Mucosa of stomach (tissue), 1 donor: ENCODE measurements around the gene MYBPH.

Experiments
- H3K27me3 ChIP-seq: one replicate; pipeline ENCODE4 v1.7.0; 2013; ENCODE audit warnings: mild to moderate bottlenecking, low read length; ENCODE audit not compliant: control insufficient read depth, insufficient read depth
- H3K36me3 ChIP-seq: one replicate; pipeline ENCODE4 v1.7.0; 2013; ENCODE audit warnings: low read length; ENCODE audit not compliant: control insufficient read depth, insufficient read depth
- H3K4me1 ChIP-seq: one replicate; pipeline ENCODE4 v1.7.0; 2013; ENCODE audit warnings: mild to moderate bottlenecking, low read length; ENCODE audit not compliant: control insufficient read depth, insufficient read depth
- H3K4me3 ChIP-seq: one replicate; pipeline ENCODE4 v1.7.0; 2013; ENCODE audit warnings: low read length
- H3K9ac ChIP-seq: one replicate; pipeline ENCODE4 v1.7.0; 2013; ENCODE audit warnings: mild to moderate bottlenecking, low read length, moderate library complexity
- H3K9me3 ChIP-seq: one replicate; pipeline ENCODE4 v1.7.0; 2013; ENCODE audit warnings: mild to moderate bottlenecking, low read length, moderate library complexity; ENCODE audit not compliant: control insufficient read depth
- donor health status: Pancreatic carcinoma.

MYBPH gene

GRCh38 chr1:203184467-203184866, 8.8 kb upstream of the MYBPH start:
- H3K4me3 ChIP-seq = no peak overlapping the region
- no peaks in the 10 kb centered on the region for H3K4me1 ChIP-seq
- no peak overlapping the region for H3K9ac ChIP-seq
- no peaks in the 10 kb centered on the region for H3K9me3 ChIP-seq
- no peaks in the 10 kb centered on the region for H3K36me3 ChIP-seq
- no peaks in the 10 kb centered on the region for H3K27me3 ChIP-seq

GRCh38 chr1:203183828-203184227, 8.2 kb upstream of the MYBPH start:
- H3K36me3 ChIP-seq = no peaks in the 10 kb centered on the region

GRCh38 chr1:203182387-203182953, 6.8 kb upstream of the MYBPH start:
- Histone ChIP-seq H3K9me3 (no peaks in the 10 kb centered on the region), H3K4me3 (no peak overlapping the region), H3K4me1 (no peaks in the 10 kb centered on the region)

More at GRCh38 chr1:203183828-203184227, 8.2 kb upstream of the MYBPH start:
- no peak overlapping the region for H3K9ac ChIP-seq
- H3K9me3 ChIP-seq = no peaks in the 10 kb centered on the region
- H3K27me3 ChIP-seq = no peaks in the 10 kb centered on the region
- H3K4me1 ChIP-seq = no peaks in the 10 kb centered on the region
- H3K4me3 ChIP-seq = no peak overlapping the region

GRCh38 chr1:203181586-203182386, 6.2 kb upstream of the MYBPH start:
- no peaks in the 10 kb centered on the region for H3K9me3 ChIP-seq
- no peaks in the 10 kb centered on the region for H3K36me3 ChIP-seq
- no peak overlapping the region for H3K4me3 ChIP-seq
- no peak overlapping the region for H3K9ac ChIP-seq
- H3K27me3 ChIP-seq = peaks cover 4% of the 10 kb centered on the region
- no peaks in the 10 kb centered on the region for H3K4me1 ChIP-seq

More at GRCh38 chr1:203182387-203182953, 6.8 kb upstream of the MYBPH start:
- Histone ChIP-seq H3K27me3 (peaks cover under 1% of the 10 kb centered on the region), H3K9ac (no peak overlapping the region), H3K36me3 (no peaks in the 10 kb centered on the region)

GRCh38 chr1:203180611-203181330, 5.1 kb upstream of the MYBPH start:
- Histone ChIP-seq H3K27me3 (peaks cover 4% of the 10 kb centered on the region), H3K9ac (no peak overlapping the region), H3K4me3 (no peak overlapping the region), H3K4me1 (peaks cover 3% of the 10 kb centered on the region), H3K36me3 (no peaks in the 10 kb centered on the region), H3K9me3 (no peaks in the 10 kb centered on the region)

GRCh38 chr1:203179667-203180005, 4.0 kb upstream of the MYBPH start:
- peaks cover 3% of the 10 kb centered on the region for H3K4me1 ChIP-seq
- H3K4me3 ChIP-seq = no peak overlapping the region
- H3K9me3 ChIP-seq = no peaks in the 10 kb centered on the region
- no peaks in the 10 kb centered on the region for H3K36me3 ChIP-seq
- H3K9ac ChIP-seq = no peak overlapping the region
- peaks cover 4% of the 10 kb centered on the region for H3K27me3 ChIP-seq

GRCh38 chr1:203178821-203179666, 3.4 kb upstream of the MYBPH start:
- no peaks in the 10 kb centered on the region for H3K36me3 ChIP-seq
- peaks cover 4% of the 10 kb centered on the region for H3K27me3 ChIP-seq
- no peak overlapping the region for H3K9ac ChIP-seq
- H3K4me3 ChIP-seq = no peak overlapping the region
- no peaks in the 10 kb centered on the region for H3K9me3 ChIP-seq
- peaks cover 3% of the 10 kb centered on the region for H3K4me1 ChIP-seq

GRCh38 chr1:203178083-203178482, 2.5 kb upstream of the MYBPH start:
- H3K9me3 ChIP-seq = no peaks in the 10 kb centered on the region

GRCh38 chr1:203177470-203178039, 1.9 kb upstream of the MYBPH start:
- no peaks in the 10 kb centered on the region for H3K9me3 ChIP-seq
- H3K4me1 ChIP-seq = peaks cover 3% of the 10 kb centered on the region
- no peaks in the 10 kb centered on the region for H3K36me3 ChIP-seq
- peaks cover 4% of the 10 kb centered on the region for H3K27me3 ChIP-seq
- no peak overlapping the region for H3K4me3 ChIP-seq
- H3K9ac ChIP-seq = no peak overlapping the region

More at GRCh38 chr1:203178083-203178482, 2.5 kb upstream of the MYBPH start:
- Histone ChIP-seq H3K4me1 (peaks cover 3% of the 10 kb centered on the region), H3K4me3 (no peak overlapping the region), H3K27me3 (peaks cover 4% of the 10 kb centered on the region), H3K9ac (no peak overlapping the region), H3K36me3 (no peaks in the 10 kb centered on the region)

GRCh38 chr1:203177036-203177405, 1.4 kb upstream of the MYBPH start:
- Histone ChIP-seq H3K4me1 (peaks cover 3% of the 10 kb centered on the region), H3K4me3 (no peak overlapping the region), H3K27me3 (peaks cover 4% of the 10 kb centered on the region), H3K9ac (no peak overlapping the region), H3K36me3 (no peaks in the 10 kb centered on the region), H3K9me3 (no peaks in the 10 kb centered on the region)

- H3K9ac ChIP-seq = no peak overlapping the region
- peaks cover 3% of the 10 kb centered on the region for H3K4me1 ChIP-seq
- H3K36me3 ChIP-seq = no peaks in the 10 kb centered on the region
- peaks cover 4% of the 10 kb centered on the region for H3K27me3 ChIP-seq
- no peak overlapping the region for H3K4me3 ChIP-seq
- H3K9me3 ChIP-seq = no peaks in the 10 kb centered on the region
Observed at GRCh38 chr1:203176273-203177035, 828 bp upstream of the MYBPH start.
